Activated T-helper 1 cell treated with Interleukin-2 at 50 U/mL for 16 hours (primary cell): ENCODE data around the gene UBAC1.

Experiments used
- DNase-seq: peaks from one replicate; pipeline ENCODE4 v3.0.0-alpha.2; 2020; ENCODE audit warnings: low read depth

UBAC1 gene

DNA sequence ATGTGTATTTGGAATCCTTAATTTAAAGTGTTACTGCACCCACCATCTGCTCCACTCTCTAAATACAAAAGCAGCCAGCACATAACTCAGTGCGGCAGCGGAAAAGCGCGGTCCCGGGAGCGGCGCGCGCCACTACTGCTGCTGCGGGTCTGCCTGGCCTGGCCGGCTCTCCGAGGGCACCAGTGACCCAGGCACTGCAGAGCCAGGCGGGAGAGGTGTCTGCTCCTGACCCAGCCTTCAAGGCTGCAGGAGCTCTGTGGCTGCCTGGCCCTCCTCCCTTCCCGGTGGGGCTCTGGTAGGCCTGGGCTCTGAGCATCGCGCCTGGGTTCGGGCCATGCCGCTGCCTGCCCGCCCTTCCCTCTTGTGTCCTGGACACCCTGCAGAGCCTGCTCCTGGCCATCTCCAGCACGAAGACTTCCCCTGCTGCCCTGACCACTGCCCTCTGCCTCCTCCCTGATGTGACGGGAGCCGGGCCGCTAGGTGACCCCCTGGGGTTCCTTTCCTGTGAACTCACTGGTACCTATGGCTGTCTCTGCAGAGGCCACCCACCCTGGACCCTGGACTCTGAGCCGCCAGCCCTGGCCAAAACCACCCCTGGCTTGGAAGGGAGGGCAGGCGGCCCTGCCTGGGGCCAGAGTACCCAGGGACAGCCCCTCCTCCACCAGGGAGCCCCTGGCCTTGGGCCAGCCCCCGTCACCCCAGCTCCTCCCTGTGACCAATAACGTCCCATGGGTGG lies 32.8 kb upstream of the UBAC1 start:
- DNase-seq, result no peak

DNA sequence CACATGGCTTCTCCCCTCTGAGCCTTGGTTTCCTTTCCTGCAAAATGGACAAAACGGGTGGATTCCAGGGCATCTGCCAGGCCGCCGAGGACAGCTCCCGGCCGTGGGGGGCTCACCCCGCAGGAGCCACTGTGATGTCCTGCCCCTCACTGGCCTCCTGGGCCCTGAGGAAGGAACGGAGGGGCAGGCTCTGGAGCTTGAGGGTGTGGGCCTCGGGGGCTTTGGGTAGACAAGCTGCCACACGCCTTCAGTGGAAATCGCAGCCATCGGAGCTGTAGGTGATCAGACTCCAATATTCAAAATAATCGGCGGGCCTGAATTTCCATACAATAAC lies 32.2 kb upstream of the UBAC1 start:
- no peak for DNase-seq

DNA sequence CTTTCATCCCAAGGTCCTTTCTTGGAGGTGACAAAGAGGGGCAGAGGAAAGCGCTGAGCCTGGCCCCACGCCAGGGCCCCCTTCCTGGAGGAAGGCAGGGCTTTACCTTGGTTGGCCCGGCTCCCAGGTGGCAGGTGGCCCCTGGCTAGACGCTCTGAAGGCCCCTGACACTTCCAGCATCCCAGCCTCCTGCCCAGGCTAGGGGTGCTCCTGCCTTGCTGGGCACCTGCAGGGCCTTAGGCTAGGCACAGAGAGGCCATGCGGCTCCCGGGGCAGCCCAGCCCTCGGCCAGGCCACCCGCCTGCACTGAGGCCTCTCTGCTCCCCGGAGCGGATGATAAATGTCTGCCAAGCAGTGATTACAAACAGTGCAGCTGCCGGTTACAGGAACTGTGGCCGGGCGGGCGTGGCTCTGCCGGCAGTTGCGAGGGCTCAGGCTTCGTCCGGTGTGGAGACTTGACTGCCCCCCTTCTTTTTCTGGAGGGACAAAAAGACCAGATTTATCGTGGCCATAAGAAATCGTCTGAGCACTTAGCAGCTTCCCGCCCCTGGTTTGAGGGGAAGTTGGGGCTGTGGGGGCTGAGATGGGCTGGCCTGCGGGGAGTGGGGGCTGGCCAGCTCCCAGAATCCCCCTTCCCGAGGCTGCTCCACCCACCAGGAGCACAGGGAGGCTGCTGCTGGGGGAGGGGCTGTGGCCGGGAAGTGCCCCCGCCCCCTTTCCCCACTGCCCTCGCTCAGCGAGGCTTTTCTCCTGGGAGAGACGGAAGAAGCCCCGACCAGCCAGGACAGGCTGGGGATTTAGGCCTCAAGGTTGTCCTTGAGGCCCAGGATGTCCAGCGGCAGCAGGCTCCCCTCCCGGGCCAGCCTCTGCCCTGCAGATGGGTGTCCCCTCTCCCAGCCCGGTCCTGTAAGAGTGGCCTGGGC lies 31.6 kb upstream of the UBAC1 start:
- DNase-seq, result peak; percentile 33

DNA sequence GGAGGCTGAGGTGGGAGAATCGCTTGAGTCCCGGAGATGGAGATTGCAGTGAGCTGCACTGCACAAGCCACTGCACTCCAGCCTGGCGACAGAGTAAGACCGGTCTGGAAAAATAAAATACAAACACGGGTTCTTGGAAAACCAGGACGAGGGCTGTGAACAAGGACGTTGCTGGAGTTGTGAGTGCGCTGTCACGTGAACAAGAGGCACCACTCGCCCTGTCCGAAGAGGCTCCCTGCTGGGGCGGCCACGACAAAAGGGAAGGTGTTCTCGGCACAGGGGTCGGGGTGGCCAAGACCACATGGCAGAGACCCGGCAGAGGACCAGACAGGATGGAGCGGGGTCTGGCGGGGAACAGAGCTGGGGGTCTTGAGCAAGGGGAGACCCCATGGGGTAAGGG lies 30.6 kb upstream of the UBAC1 start:
- no peak for DNase-seq

DNA sequence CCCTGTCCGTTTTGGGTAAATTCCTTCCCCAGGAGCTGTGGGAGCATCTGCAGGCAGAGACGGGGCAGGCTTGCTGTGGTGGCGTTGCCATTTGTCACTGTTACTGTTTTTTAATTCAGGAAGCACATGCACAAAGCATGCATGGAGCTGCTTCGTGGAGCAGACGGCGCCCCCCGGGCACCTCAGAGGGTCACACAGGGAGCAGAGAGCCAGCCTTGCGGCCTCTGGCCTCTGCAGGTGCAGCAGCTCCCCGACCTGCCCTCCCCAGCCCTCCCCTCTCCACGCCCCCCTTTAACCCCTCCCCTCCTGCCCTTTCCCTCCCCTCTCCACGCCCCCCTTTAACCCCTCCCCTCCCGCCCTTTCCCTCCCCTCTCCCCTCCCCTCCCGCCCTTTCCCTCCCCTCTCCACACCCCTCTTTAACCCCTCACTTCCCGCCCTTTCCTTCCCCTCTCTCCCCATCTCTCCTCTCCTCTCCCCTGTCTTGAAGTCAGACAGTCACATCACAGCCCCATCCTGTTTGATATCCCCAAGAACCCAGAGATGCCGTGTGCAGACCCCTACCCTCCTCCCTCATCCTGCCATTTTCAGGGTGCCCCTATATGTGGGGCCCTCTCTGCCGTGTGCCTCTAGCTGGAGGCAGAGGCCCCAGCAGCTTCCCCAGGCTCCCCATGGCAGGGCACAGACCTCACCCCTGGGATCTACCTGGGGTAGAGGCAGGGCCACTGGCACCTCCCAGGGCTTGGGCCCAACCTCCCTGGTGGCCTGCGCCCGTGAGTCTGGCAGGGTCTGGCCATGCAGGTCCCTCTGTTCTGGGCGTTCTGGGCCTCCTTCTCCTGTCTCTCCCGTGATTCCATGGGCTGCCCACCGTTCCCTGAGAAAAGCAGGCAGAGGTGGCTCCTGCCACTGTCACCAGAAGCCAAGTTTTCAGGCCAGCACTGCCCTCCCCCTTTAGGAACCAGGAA lies 29.6 kb upstream of the UBAC1 start:
- peak; percentile 27 for DNase-seq

DNA sequence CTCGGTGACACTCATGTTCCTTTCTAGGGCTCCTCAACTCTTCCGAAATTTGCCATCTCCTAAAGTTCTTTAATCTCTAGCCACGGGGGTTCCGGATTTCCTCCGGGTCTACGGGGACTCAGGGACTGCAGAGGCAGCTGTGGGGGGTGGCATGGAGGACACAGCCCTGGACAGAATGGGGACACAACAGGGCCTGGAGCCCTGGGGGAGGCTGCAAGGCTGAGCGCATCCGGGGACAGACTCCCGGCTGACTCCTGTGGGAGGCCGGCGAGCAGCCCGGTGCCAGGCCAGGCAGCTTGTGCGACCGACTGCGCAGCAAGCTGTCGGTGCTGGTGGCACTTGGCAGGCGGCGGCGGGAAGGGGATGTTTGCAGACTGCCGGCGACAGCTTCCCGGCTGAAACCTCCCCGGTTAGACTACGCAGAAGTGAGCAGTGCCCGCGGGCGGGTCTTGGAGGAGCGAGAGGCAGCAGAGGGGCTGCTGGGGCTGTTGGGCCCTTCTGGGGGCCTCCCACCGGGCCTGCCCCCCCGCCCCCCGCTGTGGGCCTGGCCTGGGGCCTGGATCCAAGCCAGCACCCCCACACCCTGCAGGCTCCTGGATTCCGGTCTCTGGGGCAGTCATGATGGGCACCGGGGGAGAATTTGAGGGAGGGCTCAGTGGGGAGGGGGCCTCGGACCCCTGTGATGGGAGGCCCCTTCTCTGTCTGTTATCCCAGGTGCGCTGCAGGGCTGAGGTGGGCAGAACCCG lies 28.7 kb upstream of the UBAC1 start:
- no peak for DNase-seq

DNA sequence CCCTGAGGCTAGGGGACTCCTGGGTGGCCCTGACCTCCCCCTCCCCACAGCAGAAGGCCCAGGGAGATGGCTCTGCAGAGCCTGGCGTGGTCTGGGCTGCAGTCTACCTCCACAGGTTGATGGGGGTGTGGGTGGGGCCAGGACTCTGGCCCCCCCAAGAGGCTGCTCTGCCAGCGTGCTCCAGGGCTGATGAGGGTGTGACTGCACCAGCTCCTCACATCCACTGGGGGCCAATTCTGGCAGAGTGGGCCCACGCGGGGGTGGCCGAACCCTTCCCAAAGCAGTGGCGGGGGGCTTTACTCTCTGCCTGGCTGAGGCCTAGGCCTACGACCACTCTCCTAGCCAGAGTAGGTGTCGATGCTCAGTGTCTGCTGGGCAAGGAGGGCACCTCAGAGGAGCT lies 28.0 kb upstream of the UBAC1 start:
- DNase-seq, result no peak

DNA sequence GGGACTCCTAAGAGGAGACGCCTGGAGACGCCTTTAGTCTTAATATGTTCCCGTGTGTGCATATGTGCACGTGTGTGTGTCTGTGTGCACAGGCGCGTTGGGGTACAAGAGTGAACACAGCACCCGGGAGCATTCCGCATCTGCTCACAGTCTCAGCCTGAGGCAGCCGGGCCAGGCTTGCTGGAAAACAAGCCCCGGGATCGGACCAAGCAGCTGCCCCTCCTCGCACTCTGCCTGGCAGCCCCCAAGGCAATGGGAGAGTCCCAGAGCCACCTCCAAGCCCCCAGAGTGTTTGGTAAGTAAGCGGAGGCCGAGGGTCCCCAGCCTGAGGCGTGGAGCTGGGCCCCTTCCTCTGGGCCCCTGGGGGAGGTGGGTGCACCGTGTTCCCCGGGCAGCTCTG lies 27.3 kb upstream of the UBAC1 start:
- DNase-seq, result no peak

DNA sequence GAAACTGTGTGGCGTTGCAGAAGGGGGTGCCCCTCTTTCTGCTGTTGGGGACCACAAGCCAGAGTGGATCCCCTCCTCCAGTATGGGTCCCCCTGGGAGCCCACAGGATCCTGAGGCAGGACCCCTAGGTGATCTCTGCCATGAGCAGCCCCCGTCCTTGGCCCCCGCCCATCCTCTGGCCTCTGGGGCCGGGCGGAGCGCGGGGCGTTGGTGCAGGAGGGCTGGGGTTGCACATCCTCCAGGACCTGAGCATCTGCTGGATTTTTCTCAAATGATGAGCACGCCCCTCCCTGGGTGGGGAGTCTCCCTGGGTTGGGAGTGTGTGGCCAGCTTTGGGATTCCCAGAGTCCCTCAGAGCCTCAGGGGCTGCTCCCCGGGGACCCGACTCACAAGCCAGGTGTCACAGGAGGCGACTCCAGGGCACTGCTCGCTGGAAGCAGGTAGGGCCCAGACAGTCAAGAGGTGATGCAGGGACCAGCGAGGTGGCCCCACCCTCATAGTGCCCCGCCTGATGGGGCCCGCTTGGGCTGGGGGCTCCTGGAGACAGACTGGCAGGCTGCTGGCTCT lies 26.7 kb upstream of the UBAC1 start:
- DNase-seq, result no peak

DNA sequence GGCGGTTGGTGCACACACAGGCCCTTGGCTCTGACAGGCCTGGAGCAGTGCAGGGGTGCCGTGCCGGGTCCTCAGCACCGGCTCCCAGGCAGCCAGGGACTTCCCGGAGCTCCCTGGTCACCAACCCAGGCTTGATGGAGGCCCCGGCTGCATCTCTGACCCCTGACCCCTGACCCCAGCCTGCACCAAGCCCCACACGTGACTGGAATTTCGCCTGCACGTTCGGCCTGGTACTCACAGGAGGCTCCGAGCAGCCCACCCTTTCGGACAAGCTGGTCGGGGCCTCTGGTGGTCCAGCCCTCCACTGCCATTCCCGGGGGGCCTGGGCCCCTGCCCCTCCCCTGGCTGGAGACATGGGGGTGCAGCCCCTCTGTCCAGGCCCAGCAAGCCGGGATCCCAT lies 25.4 kb upstream of the UBAC1 start:
- DNase-seq, result no peak

DNA sequence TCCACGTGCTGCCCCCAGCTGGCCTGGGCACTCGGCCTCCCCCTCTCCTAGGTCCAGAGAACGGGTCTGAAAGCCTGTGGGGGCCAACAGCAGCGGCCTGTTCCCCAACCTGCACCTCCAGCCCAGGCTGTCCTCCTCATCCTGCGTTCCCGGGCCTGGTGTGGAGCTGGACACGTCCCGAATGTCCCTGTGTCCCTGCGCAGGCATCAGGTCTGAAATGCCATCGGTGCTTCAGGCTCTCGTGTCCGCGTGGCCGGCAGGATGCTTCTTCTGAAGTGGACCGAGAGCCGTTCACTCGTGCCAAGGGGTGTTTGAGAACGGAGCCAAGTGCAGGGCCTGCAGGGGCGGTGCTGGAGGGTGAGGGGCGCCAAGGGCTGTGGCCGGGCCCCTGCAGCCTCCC lies 24.7 kb upstream of the UBAC1 start:
- no peak for DNase-seq

DNA sequence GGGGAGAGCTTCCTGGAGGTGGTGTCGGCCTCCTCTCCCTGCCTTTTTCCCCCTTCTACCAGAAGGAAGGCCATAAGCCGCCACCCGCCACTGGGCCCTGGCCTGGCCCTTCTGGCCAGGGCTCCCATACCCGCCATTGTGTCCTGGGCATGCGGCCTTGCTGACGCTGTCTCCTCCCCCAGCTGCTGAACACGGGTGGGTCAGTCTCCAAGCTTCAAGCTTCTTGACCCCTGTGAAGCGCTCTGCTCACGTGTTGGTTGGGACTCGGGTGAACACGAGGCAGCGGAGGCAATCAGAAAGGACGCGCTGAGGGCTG lies 24.2 kb upstream of the UBAC1 start:
- no peak for DNase-seq

DNA sequence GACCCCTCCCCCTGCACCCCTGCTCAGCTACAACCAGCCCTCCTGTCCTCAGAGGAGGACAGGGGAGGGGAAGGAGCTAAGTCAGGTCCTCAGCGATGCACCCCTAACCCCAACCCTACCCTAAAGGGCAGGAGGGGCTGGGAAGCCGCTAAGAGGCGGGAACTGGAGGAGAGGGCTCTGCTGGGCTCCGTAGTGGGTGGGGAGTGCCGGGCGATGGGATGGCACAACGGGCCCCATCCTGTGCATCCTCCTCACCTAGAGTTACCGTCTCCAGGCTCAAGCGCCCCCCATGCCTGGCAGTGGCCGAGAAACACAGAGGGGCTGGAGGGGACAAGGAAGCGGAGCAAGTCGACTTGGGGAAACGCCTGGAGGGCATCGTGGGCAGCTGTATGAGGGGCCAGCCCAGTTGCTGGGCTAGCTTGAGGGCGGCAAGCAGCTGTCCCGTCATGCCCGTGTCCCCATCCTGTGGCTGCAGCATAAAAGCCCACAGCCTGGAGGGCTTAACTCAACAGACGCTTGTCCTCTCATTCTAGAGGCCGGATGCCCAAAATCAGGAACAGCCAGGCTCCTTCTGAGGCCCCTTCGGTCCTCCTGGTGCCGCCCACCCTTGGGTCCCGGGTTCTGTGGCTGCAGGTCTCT lies 23.0 kb upstream of the UBAC1 start:
- no peak for DNase-seq

DNA sequence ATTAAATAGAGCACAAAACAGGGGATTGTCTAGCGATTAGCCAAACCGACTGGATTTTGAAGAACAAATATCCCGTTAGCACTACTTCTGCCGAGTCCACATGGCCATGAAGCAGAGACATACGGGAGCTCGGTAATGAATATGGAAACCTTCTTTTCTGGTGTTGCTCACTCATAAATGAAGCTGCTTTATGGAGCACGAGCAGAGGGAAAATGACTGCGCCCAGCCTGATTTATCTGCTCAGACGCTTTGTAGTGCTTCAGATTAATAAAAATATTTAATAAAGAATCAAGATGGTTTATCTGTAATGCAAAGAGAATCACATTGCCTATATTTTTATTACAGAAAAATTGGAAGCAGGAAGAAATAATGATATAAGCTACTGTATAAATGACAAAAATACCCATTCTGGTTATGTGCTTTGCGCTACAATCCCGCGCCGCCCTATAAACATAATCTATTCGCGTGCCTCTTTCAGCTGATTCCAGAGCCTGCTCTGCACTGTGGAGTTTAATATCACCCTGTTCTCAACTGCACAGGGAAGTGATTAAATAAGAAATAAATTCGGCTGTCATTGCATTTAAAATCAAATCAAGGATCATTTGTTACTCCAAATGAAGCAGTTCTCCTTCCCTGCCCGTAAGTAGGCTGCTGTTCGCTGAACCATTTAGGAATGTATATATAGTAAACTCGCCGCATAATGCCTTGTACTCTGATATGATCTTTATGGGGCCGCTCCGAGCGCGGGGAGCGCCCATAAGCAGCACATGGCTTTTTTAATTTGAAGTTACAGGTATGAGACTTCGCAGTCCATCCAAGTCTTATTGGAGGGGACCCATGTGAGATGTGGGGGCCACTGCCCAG lies 22.3 kb upstream of the UBAC1 start:
- no peak for DNase-seq

DNA sequence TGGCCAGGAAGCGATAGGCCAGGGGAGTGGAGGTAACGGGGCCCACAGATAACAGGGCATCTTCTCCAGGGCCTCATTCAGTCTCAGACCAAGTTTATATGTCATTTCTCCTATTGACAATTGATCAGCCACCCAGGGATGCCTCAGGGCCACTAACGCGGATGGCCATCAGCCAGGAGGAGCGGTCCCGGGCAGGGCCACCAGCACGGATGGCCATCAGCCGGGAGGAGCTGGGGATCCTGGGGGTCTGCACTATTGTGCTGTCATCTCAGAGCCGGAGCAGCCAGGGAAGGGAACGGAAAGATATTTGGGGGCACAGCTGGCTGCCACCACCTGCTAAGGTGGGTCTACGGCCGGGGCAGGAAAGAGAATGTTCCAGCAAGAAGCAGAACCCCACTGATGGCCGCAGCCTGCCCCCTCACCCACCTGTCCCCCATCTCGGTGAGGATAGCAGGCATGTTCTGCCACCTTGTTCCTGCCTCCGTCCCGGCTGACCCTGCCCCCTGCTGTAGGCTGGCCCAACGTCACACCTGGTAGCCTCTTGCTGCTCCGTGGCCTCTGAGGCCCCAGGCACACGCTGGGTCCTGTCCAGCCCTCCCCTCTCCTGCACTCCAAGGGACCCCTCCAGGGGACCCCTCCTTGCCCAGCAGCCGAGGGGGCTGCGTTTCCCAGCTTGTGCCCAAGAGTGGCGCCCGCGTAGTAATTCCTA lies 21.5 kb upstream of the UBAC1 start:
- no peak for DNase-seq

DNA sequence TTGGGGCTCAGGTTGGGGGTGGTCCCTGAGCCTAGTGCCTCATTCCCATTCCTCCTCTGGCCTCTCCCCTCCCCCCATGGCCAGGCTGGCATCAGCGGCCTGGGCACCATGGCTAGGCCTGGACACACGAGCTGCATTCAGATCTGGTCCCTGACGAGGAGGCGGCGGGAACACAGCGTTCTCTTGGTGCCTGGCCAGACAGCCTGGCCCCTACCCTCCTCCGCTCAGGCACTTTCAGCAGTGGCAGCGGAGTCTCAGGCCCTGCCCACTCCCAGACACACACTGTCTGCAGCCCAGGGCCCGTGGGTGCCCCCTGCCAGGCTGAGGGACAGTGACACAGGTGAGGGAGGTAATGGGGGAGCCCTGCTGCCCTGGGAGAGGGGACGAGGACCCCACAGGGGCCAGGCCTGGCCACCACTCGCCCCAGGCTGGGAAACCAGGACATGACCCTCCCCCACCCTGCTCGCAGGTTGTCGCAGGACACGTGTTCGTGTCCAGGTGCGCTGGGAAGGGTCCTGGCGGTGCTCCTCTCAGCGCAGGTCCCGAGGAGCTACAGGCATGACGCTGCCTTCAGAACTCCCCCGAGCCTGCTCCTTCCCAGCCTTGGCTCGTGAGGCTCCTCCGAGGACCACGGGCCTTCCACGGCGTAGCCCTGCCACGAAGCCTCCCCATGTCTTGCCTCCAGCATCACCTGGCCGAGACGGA lies 19.9 kb upstream of the UBAC1 start:
- DNase-seq, result no peak

DNA sequence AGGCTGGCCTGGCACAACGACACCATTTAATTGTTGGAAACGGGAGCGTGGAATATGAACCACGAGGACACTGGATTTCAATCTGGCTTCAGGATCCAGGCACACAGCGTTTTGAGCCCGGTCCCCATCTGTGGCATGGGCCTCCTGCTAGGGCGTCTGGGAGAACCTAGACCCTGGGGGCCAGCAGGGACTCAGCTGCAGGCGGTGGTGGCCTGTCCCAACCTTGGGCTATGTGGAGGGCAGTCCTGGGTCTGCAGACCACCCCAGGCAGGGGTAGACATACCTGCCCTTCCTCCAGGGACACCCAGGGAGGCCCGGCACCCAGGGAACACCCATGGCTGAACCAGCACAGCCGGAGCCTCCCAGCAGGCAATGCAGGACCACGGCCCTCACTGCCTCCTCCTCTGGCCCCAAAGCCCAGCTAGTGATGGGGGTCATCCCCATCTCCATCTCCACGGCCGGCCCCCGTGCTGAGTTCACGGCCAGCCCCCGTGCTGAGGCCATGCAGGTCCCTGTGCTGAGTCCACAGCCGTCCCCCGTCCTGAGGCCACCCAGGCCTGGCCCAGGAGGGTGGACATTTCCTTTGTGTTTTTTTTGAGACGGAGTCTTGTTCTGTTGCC lies 18.5 kb upstream of the UBAC1 start:
- DNase-seq, result no peak
